HUES64 (cell line): Measurements from ENCODE around the gene TMCO4.
A peak's percentile ranks its signal among the peaks of the same experiment; 100 is the strongest.
"Not testable (repeated sequence)": the region's sequence is repeated elsewhere in the genome, so short reads cannot be mapped to it uniquely, and the experiment has no call there.

Experiments used
- H3K27ac ChIP-seq: 2 replicates; pipeline ENCODE4 v1.7.0; 2013; ENCODE audit warnings: low read depth, low read length, inconsistent platforms
- H3K27me3 ChIP-seq: 2 replicates; pipeline ENCODE4 v1.6.1; 2013; ENCODE audit warnings: mild to moderate bottlenecking, low read length; ENCODE audit not compliant: insufficient read depth
- H3K36me3 ChIP-seq: 2 replicates; pipeline ENCODE4 v1.6.1; 2013; ENCODE audit warnings: mild to moderate bottlenecking, low read length; ENCODE audit not compliant: insufficient read depth
- H3K4me1 ChIP-seq: 2 replicates; pipeline ENCODE4 v1.6.1; 2013; ENCODE audit warnings: mild to moderate bottlenecking, low read length, moderate library complexity; ENCODE audit not compliant: insufficient read depth
- H3K4me3 ChIP-seq: 2 replicates; pipeline ENCODE4 v1.5.1; 2013; ENCODE audit warnings: mild to moderate bottlenecking, low read length, moderate library complexity
- H3K9ac ChIP-seq: 2 replicates; pipeline ENCODE4 v1.6.1; 2013; ENCODE audit warnings: mild to moderate bottlenecking, low read depth, low read length
- H3K9me3 ChIP-seq: 2 replicates; pipeline ENCODE4 v1.6.1; 2013; ENCODE audit warnings: low read depth, low read length; ENCODE audit not compliant: insufficient read depth
- WGBS: fragments of 150-250, 120-280 bp; methylation state at CpG from one replicate; pipeline ENCODE4 v1.1.7; 2013; ENCODE audit warnings: missing lambda C conversion rate; 5-methylcytosine and 5-hydroxymethylcytosine counted together

TMCO4 gene

DNA sequence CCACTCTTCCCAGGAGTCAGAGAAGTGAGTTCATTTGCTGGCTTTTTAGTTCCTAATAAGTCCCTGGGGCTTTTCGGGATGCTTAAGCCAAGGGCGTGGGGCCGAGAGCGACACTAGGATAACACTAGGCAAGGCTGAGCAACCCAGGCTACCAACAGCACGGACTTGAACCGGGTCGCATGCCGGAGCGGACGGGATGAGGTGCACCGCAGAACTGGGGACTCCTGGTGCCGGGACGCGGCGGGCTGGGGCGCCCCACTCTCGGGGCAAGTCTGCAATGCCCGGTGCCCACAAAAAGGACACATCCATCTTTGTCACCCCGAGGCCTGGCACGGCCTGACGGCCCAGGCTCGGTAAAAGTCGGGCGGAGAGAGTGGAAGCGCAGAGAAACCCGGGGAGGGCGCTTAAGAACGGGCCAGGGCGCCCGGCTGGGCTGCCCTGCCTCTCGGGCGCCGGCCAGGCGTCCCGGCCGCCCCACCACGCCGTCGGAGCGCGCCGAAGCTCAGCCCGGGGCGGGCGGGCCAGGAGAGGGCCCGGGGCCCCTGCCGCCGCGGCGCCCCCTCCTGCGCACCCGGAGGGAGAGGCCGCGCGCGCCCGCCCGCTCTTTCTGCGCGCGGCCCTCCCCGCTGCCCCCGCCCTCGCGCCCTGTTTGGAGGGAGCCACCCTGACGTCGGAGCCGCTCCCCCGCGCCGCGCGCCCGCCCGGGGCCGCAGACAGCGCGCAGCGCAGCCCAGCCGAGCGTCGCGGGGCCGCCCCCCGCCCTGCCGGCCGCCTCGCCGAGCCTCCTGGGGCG is 155.9 kb downstream of the TMCO4 start, which contains the start of gene NBL1:
Gene NBL1 (plus strand): TSS at position 710 of the 793 bp plus-strand sequence. CDS start 10,720 bp downstream, outside the sequence.
- 4% methylated on average over 90 of the region's 90 CpGs for WGBS
- H3K9ac ChIP-seq: peak within 1 kb of the TSS; percentile 61
- no peak within 1 kb of the TSS for H3K27ac ChIP-seq
- H3K27me3 ChIP-seq: peaks cover 56% of the 10 kb centered on the region
- H3K9me3 ChIP-seq: no peaks in the 10 kb centered on the region
- no peaks in the 10 kb centered on the region for H3K36me3 ChIP-seq
- H3K4me3 ChIP-seq: peak within 1 kb of the TSS; percentile 77
- peaks cover 8% of the 10 kb centered on the region; the same call in 1 of the 2 replicates for H3K4me1 ChIP-seq

DNA sequence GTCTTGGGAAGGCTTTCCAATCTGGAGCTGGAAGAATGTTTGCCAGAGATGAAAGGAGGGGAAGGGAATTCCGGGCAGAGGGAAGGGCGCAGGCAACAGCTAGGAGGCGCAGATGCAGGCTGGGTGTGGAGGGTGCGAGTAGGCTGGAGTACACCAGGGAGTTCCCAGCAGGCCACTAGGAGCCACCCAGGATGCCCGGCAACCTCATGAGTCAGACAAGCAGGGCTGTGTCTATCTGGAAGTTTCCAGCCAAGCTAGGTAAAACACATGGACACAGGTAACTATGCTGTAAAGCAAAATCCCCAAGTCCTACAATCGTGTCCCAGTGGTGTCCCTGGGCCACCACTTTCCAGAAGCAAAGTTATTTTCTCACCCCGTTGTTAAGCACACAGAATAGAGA is 156.6 kb downstream of the TMCO4 start:
- Histone ChIP-seq H3K27me3 (peaks cover 56% of the 10 kb centered on the region), H3K36me3 (no peaks in the 10 kb centered on the region), H3K4me1 (peaks cover 8% of the 10 kb centered on the region; the same call in 1 of the 2 replicates), H3K9me3 (no peaks in the 10 kb centered on the region), H3K27ac (no peak overlapping the region), H3K4me3 (peak overlapping the region; percentile 77), H3K9ac (no peak overlapping the region)
- 57% methylated on average over 7 of the region's 7 CpGs for WGBS

DNA sequence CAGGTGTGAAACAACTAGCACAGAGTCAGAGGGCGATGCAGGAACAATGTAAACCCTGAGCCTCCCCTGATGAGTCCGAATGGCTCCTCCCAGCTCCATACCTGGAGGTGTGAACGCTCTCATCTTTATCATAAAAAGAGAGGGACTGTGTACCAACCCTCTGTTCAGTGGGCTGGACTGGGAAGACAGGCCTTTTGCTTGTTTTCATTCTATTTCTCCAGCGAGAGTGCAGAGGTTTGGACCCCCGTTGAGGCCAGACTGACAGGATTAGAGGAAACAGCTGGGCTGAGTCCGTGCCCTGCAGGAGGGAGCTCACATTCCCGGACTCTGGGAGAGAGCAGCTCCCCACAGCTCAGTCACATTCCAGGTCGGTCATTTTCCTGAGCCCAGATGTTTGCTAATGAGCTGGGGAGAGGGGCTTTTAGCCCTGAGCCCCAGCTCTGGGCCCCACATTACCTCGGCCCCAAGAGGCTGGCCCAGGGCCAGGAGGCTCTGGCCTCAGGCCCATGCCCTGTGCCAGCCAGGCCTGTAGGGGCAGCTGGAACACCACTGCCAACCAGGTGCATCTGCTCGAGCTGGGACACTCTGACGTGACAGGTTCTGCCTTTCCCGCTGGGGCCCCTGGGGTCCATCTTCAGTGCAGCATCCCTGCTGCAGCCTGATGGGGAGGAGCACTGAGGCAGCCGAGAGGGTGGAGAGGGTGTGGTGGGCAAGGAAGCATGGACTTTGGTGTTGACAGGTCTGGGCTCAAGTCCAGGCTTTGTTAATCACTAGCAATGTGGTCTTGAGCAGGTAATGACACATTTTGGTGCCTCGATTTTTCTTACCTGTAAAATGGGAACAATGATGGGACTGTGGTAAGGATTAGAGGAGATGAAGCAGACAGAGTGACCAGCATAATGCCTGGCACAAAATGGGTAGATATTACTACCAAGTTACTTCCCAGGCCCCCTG is 159.1 kb downstream of the TMCO4 start:
- Histone ChIP-seq H3K4me3 (no peak overlapping the region), H3K27me3 (peaks cover 45% of the 10 kb centered on the region), H3K4me1 (peaks cover 4% of the 10 kb centered on the region; the same call in 1 of the 2 replicates), H3K9me3 (no peaks in the 10 kb centered on the region), H3K9ac (no peak overlapping the region), H3K36me3 (no peaks in the 10 kb centered on the region), H3K27ac (no peak overlapping the region; the same call in 1 of the 2 replicates)
- 28% methylated on average over 14 of the region's 14 CpGs for WGBS

DNA sequence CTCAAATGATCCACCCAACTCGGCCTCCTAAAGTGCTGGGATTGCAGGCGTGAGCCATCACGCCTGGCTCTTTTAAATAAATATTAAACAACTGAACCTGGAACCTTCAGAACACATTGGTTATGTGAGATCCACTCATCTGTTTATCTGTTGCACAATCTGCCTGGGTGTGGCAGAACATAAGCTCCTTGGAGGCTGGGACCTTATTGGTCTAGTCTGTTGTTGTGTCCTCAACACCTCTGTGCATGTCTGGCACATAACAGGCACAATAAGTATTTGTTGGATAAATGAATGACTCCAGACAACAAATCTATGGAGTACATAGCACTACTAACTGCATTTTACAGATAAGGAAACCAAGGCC is 159.7 kb downstream of the TMCO4 start:
- no peaks in the 10 kb centered on the region; the same call in 1 of the 2 replicates for H3K4me1 ChIP-seq
- H3K36me3 ChIP-seq: no peaks in the 10 kb centered on the region
- H3K27ac ChIP-seq: no peak overlapping the region; the same call in 1 of the 2 replicates
- H3K9me3 ChIP-seq: no peaks in the 10 kb centered on the region
- H3K4me3 ChIP-seq: no peak overlapping the region
- H3K9ac ChIP-seq: no peak overlapping the region
- peaks cover 39% of the 10 kb centered on the region for H3K27me3 ChIP-seq
- 84% methylated on average over 3 of the region's 3 CpGs for WGBS

DNA sequence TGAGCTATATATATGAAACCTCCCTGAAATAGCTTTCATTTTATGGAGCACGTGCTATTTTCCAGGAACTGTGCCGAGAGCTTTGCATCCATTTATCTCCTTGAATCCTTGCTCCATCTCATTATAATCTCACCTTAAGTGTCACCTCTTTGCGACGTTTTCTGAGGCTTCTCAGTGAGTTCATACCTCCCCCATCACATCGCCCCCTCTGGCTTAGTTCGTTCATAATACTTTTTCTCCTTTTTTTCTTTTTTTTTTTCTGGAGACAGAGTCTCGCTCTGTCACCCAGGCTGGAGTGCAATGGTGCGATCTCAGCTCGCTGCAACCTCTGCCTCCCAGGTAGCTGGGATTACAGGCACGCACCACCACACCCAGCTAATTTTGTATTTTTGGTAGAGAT is 160.5 kb downstream of the TMCO4 start:
- not testable (repeated sequence) for H3K4me3 ChIP-seq, H3K4me1 ChIP-seq, H3K27ac ChIP-seq, H3K9me3 ChIP-seq, H3K9ac ChIP-seq, H3K36me3 ChIP-seq
- WGBS: 80% methylated on average over 10 of the region's 10 CpGs
- H3K27me3 ChIP-seq: peaks cover 32% of the 10 kb centered on the region

DNA sequence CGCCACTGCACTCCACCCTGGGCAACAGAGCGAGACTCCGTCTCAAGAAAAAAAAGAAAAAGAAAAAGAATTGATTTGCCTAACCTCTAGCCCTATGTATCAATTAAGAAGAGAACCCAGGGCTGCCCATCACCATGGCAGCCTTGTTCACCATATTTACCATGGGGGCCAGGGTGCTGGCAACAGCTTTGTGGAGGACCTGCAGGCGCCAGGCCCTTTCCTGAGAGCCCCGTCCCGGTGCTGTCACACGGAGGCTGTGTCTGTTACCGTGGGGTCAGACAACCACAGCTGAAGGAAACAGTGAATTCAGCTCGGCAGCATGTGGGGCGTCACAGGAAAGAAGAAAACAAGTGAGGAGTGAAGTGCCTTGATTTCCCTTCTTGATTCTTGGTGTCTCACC is 162.1 kb downstream of the TMCO4 start:
- no peak overlapping the region for H3K4me3 ChIP-seq
- 94% methylated on average over 10 of the region's 10 CpGs for WGBS
- H3K27me3 ChIP-seq: peaks cover 16% of the 10 kb centered on the region
- no peaks in the 10 kb centered on the region for H3K9me3 ChIP-seq
- no peak overlapping the region for H3K27ac ChIP-seq
- no peaks in the 10 kb centered on the region for H3K36me3 ChIP-seq
- H3K4me1 ChIP-seq: no peaks in the 10 kb centered on the region; the same call in 1 of the 2 replicates
- no peak overlapping the region for H3K9ac ChIP-seq

DNA sequence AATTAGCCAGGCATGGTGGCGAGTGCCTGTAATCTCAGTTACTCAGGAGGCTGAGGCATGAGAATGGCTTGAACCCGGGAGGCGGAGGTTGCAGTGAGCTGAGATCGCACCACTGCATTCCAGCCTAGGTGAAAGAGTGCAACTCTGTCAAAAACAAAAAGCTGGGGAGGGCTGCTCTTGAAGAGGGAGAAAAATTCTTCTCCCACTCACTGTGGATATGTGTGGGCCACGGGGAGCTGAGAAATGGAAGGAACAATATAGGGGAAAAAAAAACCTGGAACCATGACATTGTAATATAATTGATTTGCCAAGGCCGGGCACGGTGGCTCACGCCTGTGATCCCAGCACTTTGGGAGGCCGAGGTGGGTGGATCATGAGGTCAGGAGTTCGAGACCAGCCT is 163.0 kb downstream of the TMCO4 start:
- H3K36me3 ChIP-seq, H3K4me1 ChIP-seq, H3K4me3 ChIP-seq, H3K9ac ChIP-seq, H3K27ac ChIP-seq, H3K27me3 ChIP-seq, H3K9me3 ChIP-seq: not testable (repeated sequence)
- 93% methylated on average over 10 of the region's 10 CpGs for WGBS

DNA sequence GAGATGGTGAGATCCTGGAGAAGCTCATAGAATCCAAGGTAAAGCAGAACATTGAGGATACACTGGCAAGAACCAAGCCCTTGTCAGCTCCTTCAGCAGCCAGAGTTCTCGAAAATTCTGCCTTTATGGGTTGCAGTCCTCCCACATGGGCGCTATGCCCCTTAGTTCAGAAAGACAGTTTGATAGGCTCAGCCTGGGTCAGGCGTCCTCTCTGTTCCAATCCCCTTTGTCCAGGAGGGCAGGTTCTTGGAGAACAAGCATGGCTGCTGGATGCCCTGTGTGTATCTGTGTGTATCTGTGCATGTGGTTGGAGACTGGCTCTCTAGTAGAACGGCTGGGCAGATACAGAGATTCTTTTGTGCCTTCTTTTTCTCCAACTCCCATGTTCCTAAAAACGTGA is 163.7 kb downstream of the TMCO4 start:
- Histone ChIP-seq H3K9ac (no peak overlapping the region), H3K9me3 (no peaks in the 10 kb centered on the region), H3K27ac (no peak overlapping the region), H3K4me1 (no peaks in the 10 kb centered on the region; the same call in 1 of the 2 replicates), H3K4me3 (no peak overlapping the region), H3K36me3 (no peaks in the 10 kb centered on the region), H3K27me3 (peaks cover 2% of the 10 kb centered on the region)
- 95% methylated on average over 5 of the region's 5 CpGs for WGBS

DNA sequence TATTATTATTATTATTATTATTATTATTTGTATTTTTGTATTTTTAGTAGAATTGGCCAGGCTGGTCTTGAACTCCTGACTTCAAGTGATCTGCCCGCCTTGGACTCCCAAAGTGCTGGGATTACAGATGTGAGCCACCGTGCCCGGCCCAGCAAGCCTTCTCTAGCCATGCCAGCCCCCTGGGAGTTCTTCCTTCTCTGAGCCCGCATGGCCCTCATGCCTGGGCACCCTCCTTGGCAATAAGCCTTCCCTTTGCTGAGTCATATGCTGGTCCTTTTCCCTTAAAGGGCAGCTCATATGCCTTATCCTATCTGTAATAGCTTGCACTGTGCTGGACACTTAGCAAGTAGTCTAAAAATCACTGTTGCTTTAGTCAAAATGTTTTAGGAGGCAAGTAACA is 164.1 kb downstream of the TMCO4 start:
- Histone ChIP-seq H3K4me1 (no peaks in the 10 kb centered on the region; the same call in 1 of the 2 replicates), H3K4me3 (no peak overlapping the region), H3K27ac (no peak overlapping the region), H3K36me3 (no peaks in the 10 kb centered on the region), H3K27me3 (no peaks in the 10 kb centered on the region), H3K9me3 (no peaks in the 10 kb centered on the region), H3K9ac (no peak overlapping the region)
- WGBS: 92% methylated on average over 4 of the region's 4 CpGs

DNA sequence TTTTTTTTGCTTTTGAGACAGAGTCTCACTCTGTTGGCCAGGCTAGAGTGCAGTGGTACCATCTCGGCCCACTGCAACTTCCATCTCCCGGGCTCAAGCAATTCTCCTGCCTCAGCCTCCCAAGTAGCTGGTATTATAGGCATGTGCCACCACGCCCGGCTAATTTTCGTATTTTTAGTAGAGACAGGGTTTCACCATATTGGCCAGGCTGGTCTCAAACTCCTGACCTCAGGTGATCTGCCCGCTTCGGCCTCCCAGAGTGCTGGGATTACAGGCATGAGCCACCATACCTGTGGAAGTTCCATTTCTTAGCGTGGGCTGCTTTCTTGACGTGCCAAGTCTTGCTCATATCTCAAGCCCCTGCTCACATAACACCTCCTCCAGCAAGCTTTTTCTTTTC is 164.7 kb downstream of the TMCO4 start:
- H3K9ac ChIP-seq, H3K27ac ChIP-seq, H3K4me3 ChIP-seq, H3K4me1 ChIP-seq, H3K36me3 ChIP-seq, H3K27me3 ChIP-seq, H3K9me3 ChIP-seq: not testable (repeated sequence)
- 95% methylated on average over 9 of the region's 9 CpGs for WGBS

DNA sequence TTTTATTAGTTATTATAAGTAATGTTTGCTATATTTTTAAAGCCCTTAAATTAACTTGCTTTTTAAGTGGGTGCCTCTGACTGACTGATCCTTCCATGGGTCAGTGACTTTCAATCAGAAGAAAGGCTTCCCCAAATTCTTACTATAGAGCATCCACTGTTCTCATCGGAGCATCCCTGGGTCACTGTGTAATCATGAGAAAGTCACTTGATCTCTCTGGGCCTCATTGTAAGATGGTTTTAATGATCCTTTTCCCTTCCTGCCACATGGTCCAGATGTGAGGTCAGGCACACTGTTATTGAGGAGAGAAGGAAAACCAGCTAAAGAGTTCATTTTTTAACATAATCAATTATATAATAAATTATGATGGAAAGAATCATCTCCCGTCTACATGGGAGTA is 166.6 kb downstream of the TMCO4 start:
- Histone ChIP-seq H3K9me3 (no peaks in the 10 kb centered on the region), H3K9ac (no peak overlapping the region), H3K4me1 (peaks cover 9% of the 10 kb centered on the region; the same call in 1 of the 2 replicates), H3K27me3 (no peaks in the 10 kb centered on the region), H3K36me3 (0 out of 2 replicates have a peak, but pooled peaks cover 4% of the 10 kb centered on the region), H3K4me3 (no peak overlapping the region), H3K27ac (no peak overlapping the region)
- WGBS: 95% methylated on average over 2 of the region's 2 CpGs
